NCI-H146 treated with DMSO at 0.1 percent for 48 hours (cell line): ENCODE measurements around the gene FAM110D.
A peak's percentile ranks its signal among the peaks of the same experiment; 100 is the strongest.

Experiments used
- DNase-seq: peaks from one replicate; lab custom pipeline; 2025; ENCODE audit not compliant: unreplicated experiment; lab: John Stamatoyannopoulos, UW

The FAM110D gene

DNA sequence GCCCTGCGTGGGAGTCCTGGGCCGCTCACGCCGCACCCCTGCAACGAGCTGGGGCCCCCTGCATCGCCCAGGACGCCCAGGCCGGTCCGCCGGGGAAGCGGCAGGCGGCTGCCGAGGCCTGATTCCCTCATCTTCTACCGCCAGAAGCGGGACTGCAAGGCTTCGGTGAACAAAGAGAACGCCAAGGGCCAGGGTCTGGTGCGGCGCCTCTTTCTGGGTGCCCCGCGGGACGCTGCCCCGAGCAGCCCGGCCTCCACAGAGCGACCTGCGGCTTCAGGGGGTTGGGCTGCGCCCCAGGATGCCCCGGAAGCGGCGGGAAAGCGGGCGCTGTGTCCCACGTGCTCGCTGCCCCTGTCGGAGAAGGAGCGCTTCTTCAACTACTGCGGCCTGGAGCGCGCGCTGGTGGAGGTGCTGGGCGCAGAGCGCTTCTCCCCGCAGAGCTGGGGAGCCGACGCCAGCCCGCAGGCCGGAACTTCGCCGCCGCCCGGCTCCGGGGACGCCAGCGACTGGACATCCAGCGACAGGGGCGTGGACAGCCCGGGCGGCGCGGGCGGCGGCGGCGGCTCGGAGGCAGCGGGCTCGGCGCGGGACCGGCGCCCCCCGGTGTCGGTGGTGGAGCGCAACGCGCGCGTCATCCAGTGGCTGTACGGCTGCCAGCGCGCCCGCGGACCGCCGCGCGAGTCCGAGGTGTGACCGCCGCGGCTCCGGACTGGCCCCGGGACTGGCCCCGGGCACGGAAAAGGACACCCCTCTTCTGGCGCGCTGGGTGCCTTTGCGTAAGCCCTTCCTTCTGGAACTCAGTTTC is 2.7 kb downstream of the FAM110D start:
- no peak for DNase-seq

GRCh38 chr1:26162220-26162709 is 3.4 kb downstream of the FAM110D start:
- no peak for DNase-seq

DNA sequence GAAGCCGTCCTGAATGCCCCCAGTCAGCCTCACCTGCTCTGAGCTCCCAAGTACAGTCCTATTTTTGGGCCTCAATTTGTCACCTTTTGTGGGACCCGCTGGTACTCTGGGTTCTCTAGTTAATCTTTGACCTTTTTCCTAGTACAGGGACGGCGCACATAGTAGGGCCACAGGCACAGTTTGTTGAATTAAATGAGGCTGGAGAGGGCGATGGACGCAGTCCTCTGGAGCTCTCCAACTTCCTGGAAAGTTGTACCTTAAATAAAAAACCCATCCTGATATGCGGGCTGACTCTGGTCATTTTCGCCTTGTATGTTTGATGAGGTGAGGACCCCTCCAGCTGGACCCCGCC is 4.8 kb downstream of the FAM110D start:
- DNase-seq: no peak

DNA sequence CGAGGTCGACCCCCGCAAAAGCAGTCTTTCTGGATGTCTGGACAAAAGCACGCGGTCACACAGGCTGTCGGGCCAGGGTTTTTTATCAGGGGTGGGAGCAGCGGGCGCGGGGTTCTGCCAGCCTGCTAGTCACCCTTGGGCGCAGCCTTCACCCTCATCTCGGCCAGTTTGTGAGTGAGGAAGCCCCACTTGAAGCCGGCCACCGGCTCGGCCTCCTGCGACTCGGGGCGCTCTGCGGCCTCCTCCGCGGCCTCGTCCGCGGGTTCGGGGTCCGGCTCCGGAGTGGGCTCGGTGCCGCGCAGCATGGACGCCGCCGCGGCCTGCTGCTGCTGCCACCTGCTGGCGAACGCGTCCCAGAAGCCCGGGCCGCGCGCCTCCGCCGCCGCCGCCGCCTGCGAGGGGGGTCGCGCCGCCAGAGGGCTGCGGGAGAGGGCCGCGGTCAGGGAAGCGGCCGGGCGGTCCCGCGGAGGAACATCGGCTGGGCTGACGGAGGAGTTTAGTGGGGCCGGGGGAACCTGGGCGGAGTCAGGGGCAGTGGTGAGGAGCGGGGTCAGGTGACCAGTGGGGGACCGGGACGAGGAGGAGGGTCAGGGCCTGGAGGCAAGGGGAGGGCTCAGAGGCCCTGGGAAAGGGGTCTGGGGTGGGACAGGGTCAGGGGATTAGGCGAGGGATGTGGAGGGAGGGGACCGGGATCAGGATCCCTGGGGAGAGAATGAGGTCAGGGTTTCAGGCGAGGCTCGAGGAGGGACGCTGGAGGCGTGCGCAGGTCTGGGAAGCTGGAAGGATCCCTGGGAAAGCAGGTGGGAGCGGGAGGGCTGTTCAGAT is 5.4 kb downstream of the FAM110D start:
- DNase-seq: no peak

- no peak for DNase-seq
Measured at GRCh38 chr1:26164861-26165842, 6.3 kb downstream of the FAM110D start.

DNA sequence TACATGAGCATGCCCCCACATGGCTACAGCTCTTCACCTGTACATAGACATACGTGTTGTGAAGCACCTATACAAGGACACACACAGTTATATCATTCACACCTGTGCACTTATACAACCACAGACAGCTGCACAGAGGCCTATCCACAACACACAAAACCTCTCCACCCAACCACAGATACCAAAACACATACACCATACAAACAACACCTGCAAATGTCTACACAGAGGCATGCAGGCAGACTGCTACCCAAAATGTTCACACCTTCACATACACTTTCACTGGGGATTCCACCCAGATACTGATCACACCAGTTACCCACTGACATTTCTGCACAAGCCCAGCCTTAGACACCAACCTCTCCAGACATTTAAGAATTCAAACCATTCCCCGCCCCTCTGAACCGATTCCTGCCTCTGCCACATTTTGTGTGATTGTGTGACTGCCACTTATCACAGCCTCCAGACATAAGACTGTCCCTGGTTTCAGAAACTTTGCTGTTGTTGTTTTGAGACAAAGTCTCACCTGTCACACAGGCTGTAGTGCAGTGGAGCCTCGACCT is 7.9 kb downstream of the FAM110D start:
- DNase-seq: no peak

- no peak for DNase-seq
Measured at GRCh38 chr1:26168410-26169197, 9.7 kb downstream of the FAM110D start, which contains the start of gene C1orf232. Gene C1orf232, minus strand, starts transcription at chr1:26168963. Its CDS starts 464 bp downstream, at chr1:26168499.

GRCh38 chr1:26169198-26169554 is 10.3 kb downstream of the FAM110D start:
- DNase-seq: no peak

DNA sequence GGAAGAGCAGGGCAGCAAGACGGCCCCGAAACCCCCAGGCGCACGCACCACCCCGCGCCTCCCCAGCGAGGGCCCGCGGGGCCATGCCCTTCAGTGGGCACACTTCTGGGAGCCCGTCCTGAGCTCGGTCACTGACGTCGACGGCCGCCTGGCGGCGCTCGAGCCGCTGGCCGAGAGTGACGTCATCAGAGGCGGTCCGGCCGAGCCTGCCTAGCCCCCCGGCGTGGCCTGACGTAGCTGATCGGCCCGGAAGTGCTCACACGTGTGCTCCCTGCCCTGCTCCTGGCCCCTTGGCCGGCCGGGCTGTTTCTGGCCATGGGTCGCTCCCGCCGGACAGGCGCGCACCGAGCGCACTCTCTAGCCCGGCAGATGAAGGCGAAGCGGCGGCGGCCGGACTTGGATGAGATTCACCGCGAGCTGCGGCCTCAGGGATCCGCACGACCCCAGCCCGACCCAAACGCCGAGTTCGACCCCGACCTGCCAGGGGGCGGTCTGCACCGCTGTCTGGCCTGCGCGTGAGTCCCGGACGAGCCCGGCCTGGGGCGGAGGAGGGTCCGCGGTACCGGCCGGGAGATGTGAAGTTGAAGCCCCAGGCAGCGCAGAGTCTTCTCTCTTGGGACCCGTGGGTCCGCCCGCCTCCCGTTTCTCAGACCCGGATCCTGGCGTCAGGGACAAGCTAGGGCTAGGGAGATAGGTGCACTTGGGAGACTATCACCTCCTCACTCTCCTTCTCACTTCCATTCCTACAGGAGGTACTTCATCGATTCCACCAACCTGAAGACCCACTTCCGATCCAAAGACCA is 11.0 kb downstream of the FAM110D start, which contains the start of gene ZNF593:
Gene ZNF593, plus strand, starts transcription at position 240 of the 803 bp plus-strand sequence. Its CDS starts 76 bp downstream, at position 316.
- peak; percentile 57 for DNase-seq

DNA sequence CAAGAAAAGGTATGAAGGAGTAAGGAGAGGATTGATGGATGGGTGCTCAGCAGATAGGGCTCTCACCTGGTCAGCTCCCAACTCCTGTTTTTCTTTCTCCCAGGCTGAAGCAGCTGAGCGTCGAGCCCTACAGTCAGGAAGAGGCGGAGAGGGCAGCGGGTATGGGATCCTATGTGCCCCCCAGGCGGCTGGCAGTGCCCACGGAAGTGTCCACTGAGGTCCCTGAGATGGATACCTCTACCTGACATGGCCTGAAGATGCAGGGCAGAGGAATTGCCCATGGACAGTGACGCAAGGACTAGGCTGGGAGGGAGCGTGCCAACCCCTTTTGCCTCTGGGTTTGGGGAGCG is 11.6 kb downstream of the FAM110D start:
- no peak for DNase-seq

DNA sequence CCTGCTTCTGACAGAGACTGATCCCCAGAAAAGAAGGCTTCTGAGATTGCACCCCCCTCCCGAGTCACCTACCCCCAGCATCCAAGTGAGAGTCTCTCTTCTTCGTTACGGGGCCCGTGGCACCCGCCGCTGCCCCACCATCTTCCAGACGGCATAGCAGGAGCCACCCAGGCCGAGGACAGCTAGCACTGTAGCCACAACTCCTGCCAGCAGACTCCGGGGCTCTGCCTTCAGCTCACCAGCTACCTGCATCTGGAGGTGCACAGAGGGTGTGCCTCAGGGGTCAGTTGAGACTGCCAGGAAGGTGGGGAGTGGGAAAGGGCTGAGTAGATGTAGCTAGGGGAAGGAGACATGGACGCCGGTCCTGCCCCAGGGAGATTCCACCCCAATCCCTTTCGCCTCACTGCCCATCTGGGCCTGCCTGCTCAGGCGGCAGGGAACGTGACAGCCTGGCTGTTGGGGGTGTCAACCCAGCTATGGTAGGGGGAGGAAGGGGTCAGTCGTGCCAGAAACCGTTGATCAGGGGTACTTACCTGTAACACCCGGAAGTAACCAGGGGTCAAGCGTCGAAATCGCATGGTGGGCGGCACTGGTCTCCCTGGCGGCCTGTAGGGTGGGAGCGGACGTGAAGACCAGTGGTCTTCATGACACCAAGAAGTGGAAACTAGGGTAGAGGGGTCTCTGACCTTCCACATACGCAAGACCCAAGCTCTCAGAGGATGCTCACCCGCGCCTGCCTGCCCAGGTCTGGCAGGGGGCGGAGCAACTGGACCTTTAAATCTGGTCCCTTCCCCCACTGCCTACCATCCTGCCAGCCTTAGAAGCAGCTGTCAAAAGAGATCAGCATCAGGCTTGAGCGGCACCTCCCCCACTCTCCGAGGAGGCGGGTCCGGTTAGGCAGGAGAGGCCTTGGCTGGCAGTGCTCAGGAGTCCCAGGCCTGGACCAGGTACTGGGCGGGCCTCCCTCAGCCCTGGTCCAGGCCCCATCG is 12.5 kb downstream of the FAM110D start, which contains the start of gene ZNF593OS:
Gene ZNF593OS, minus strand, starts transcription at position 749 of the 989 bp plus-strand sequence. Its CDS starts 171 bp downstream, at position 578.
- DNase-seq: no peak

GRCh38 chr1:26175346-26175745 is 16.5 kb downstream of the FAM110D start:
- DNase-seq: no peak

GRCh38 chr1:26177182-26177684 is 18.4 kb downstream of the FAM110D start, which contains the start of gene CNKSR1:
Gene CNKSR1, plus strand, starts transcription at chr1:26177491. Its CDS starts 57 bp downstream, at chr1:26177548.
- DNase-seq: peak; percentile 38

- no peak for DNase-seq
Measured at GRCh38 chr1:26180010-26180506, 21.2 kb downstream of the FAM110D start.

GRCh38 chr1:26181586-26182382 is 22.9 kb downstream of the FAM110D start:
- DNase-seq: no peak

GRCh38 chr1:26182383-26182696 is 23.5 kb downstream of the FAM110D start:
- no peak for DNase-seq
